HG03342 (cell line): Measurements from ENCODE around the gene CDKN3.
"Not testable (repeated sequence)": the region's sequence is repeated elsewhere in the genome, so short reads cannot be mapped to it uniquely, and the experiment has no call there.

Experiments
- ATAC-seq: cut with Tn5 transposase; IDR thresholded peaks from one replicate; pipeline ENCODE4 v1.9.1; 2021; ENCODE audit warnings: mild to moderate bottlenecking, moderate library complexity; ENCODE audit not compliant: unreplicated experiment

Gene CDKN3

GRCh38 chr14:54453252-54453651 lies 56.4 kb downstream of the CDKN3 start:
- ATAC-seq: no peak

GRCh38 chr14:54453990-54454389 lies 57.2 kb downstream of the CDKN3 start:
- not testable (repeated sequence) for ATAC-seq

- ATAC-seq: no peak
These were observed 58.6 kb downstream of the CDKN3 start for GRCh38 chr14:54455363-54455762.

GRCh38 chr14:54456820-54457608 lies 60.2 kb downstream of the CDKN3 start:
- not testable (repeated sequence) for ATAC-seq

GRCh38 chr14:54457609-54457996 lies 60.8 kb downstream of the CDKN3 start:
- ATAC-seq: no peak

DNA sequence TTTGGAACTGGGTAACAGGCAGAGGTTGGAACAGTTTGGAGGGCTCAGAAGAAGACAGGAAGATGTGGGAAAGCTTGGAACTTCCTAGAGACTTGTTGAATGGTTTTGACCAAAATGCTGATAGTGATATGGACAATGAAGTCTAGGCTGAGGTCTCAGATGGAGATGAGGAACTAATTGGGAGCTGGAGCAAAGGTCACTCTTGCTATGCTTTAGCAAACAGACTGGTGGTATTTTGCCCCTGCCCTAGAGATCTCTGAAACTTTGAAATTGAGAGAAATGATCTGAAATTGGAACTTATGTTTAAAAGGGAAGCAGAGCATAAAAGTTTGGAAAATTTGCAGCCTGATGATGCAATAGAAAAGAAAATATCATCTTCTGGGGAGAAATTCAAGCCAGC lies 61.7 kb downstream of the CDKN3 start:
- not testable (repeated sequence) for ATAC-seq

GRCh38 chr14:54459106-54459505 lies 62.3 kb downstream of the CDKN3 start:
- no peak for ATAC-seq

GRCh38 chr14:54462048-54462447 lies 65.2 kb downstream of the CDKN3 start:
- no peak for ATAC-seq

DNA sequence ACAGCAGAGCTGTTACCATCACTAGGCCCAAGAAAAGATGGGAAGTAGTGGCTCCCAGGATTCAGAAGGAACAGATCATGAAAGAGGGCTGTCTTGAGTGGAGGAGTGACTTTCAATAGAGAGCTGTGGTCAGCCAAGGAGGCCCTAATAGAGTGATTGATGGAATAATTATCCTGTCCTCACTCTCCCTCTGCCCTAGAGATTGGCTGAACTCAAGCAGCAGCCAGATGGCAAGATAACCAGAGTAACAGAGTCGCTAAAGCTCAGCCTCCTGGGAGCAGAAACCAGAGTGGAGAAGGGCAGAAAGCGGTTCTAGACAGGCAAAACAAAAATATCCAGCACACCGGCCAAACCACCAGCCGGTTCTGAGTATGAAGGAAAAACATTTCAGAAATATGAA lies 68.8 kb downstream of the CDKN3 start:
- ATAC-seq: no peak

DNA sequence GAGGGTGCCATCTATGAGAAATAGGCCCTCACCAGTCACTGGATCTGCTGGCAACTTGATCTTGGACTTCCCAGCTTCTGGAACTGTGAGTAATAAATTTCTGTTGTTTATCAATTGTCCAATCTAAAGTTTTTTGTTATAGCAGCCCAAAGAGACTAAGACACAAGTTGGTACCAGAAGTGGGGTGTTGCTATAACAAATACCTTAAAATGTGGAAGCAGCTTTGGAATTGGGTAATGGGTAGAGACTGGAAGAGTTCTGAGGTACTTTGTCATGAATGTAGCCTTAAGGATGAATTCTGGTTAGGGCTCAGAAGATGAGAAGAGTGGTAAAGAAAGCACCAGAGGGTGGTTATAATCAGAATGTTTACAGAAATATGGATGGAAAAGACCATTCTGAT lies 70.5 kb downstream of the CDKN3 start:
- no peak for ATAC-seq
